ENCODE measurements around the gene DPP10. TPM values are rescaled to one million over a fixed set of nuclear protein-coding genes. Genes with fewer than 3 reads are reported as not detected.

DPP10 gene
- total and polyA plus RNA-seq, 10 of the 15 experiments (the other 5 are each of a cell fraction or from before 2014, with no cell fraction given), result not detected

DNA sequence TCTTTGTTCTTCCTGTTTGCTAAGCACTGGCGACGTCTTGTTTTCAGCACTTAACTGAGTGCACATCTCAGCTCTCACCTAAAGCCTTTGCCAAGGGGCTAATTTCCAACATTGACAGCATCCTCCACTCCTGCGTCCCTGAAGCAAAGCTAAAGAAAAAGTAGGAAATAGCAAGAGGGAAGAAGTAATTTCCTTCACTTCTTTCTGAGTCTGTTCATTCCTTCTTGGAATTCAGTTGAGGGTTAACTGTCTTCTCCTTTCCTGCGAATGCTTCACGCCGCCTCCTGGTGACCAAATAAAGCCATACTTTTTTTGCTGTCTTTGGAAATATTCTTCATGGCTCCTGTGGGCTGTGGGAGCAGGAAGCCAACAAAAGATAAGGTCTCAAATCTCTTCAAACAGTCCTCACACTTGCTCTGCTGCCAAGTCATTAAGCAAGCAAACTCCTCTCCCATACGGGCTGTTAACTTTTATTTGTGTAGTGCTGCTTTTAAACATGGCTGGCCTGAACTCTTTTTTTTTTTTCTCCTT is 100.9 kb downstream of the DPP10 start:
- H3K4me1 ChIP-seq (ENCODE audit: control insufficient read depth, insufficient read depth, low read length), result no peaks in the 10 kb centered on the region
- no peak overlapping the region for H3K27ac ChIP-seq (ENCODE audit: control insufficient read depth, insufficient read depth)
- no peaks in the 10 kb centered on the region for H3K9me3 ChIP-seq (replicated peaks; ENCODE audit: control insufficient read depth, insufficient read depth, low read length)
- FAIRE-seq, result no peak
- ChIA-PET SMC1A (ENCODE audit: uncharacterized antibody, unreplicated experiment) (no interaction called here), CTCF (no interaction called here), POLR2A (no interaction called here), RAD21 (ENCODE audit: unreplicated experiment) (no interaction called here)
- TF ChIP-seq NBN (IDR thresholded peaks at IDR 0.05), result no peak
- no peak for TF ChIP-seq PML (IDR thresholded peaks at IDR 0.05; ENCODE audit: low read length)
- TF ChIP-seq, protein P1, sequence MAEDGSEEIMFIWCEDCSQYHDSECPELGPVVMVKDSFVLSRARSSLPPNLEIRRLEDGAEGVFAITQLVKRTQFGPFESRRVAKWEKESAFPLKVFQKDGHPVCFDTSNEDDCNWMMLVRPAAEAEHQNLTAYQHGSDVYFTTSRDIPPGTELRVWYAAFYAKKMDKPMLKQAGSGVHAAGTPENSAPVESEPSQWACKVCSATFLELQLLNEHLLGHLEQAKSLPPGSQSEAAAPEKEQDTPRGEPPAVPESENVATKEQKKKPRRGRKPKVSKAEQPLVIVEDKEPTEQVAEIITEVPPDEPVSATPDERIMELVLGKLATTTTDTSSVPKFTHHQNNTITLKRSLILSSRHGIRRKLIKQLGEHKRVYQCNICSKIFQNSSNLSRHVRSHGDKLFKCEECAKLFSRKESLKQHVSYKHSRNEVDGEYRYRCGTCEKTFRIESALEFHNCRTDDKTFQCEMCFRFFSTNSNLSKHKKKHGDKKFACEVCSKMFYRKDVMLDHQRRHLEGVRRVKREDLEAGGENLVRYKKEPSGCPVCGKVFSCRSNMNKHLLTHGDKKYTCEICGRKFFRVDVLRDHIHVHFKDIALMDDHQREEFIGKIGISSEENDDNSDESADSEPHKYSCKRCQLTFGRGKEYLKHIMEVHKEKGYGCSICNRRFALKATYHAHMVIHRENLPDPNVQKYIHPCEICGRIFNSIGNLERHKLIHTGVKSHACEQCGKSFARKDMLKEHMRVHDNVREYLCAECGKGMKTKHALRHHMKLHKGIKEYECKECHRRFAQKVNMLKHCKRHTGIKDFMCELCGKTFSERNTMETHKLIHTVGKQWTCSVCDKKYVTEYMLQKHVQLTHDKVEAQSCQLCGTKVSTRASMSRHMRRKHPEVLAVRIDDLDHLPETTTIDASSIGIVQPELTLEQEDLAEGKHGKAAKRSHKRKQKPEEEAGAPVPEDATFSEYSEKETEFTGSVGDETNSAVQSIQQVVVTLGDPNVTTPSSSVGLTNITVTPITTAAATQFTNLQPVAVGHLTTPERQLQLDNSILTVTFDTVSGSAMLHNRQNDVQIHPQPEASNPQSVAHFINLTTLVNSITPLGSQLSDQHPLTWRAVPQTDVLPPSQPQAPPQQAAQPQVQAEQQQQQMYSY (CRISPR knock-in tag; IDR thresholded peaks at IDR 0.05), result no peak
- TF ChIP-seq NR2C2 (IDR thresholded peaks at IDR 0.05; ENCODE audit: borderline replicate concordance, control insufficient read depth, insufficient read length, low read depth), result no peak
- TF ChIP-seq MTA2 (IDR thresholded peaks at IDR 0.05; ENCODE audit: low read depth), result no peak
- TF ChIP-seq BCL11A (IDR thresholded peaks at IDR 0.05; ENCODE audit: low read depth, low read length), result no peak
- no peak for TF ChIP-seq BACH1 (IDR thresholded peaks at IDR 0.05; ENCODE audit: borderline replicate concordance)
- no peak for TF ChIP-seq PAX5 (IDR thresholded peaks at IDR 0.05; ENCODE audit: borderline replicate concordance, low read depth, low read length)
- TF ChIP-seq ZNF217 (IDR thresholded peaks at IDR 0.05), result no peak
- no peak for TF ChIP-seq WRNIP1 (IDR thresholded peaks at IDR 0.05; ENCODE audit: borderline replicate concordance, low read depth, low read length)
- TF ChIP-seq, protein P2, sequence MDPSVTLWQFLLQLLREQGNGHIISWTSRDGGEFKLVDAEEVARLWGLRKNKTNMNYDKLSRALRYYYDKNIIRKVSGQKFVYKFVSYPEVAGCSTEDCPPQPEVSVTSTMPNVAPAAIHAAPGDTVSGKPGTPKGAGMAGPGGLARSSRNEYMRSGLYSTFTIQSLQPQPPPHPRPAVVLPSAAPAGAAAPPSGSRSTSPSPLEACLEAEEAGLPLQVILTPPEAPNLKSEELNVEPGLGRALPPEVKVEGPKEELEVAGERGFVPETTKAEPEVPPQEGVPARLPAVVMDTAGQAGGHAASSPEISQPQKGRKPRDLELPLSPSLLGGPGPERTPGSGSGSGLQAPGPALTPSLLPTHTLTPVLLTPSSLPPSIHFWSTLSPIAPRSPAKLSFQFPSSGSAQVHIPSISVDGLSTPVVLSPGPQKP (IDR thresholded peaks at IDR 0.05; ENCODE audit: low read depth, low read length), result no peak
- TF ChIP-seq RAD21 (IDR thresholded peaks at IDR 0.05; ENCODE audit: insufficient read depth, low read depth, low read length), result no peak
- no peak for TF ChIP-seq TARDBP (IDR thresholded peaks at IDR 0.05; ENCODE audit: borderline replicate concordance)
- no peak for TF ChIP-seq ZNF384 (IDR thresholded peaks at IDR 0.05; ENCODE audit: borderline replicate concordance, low read depth, low read length)
- no peak for TF ChIP-seq RUNX3 (IDR thresholded peaks at IDR 0.05; ENCODE audit: low read length)
- TF ChIP-seq TCF3 (IDR thresholded peaks at IDR 0.05; ENCODE audit: borderline replicate concordance, insufficient read depth, low read depth, low read length), result no peak
- no peak for TF ChIP-seq YBX1 (IDR thresholded peaks at IDR 0.05)
- TF ChIP-seq STAT3 (IDR thresholded peaks at IDR 0.05; ENCODE audit: low read depth, low read length), result no peak
- in situ Hi-C loops (cut with MboI) (no loop called here), intact Hi-C loops (cut with micrococcal nuclease; ENCODE audit: unreplicated experiment) (no loop called here)
- ATAC-seq, result no peak
- H3K36me3 ChIP-seq (ENCODE audit: control insufficient read depth in 2 of 2, insufficient read depth in 2 of 2, low read length in 1 of 2), result no peaks in the 10 kb centered on the region
- H3K4me3 ChIP-seq, result no peak overlapping the region
- BruUV-seq (replicated peaks), result no TSS peak
- no peak for DNase-seq (ENCODE audit: low read depth, low spot score)
- H3K79me2 ChIP-seq (ENCODE audit: control insufficient read depth, insufficient read depth, low read length), result no peaks in the 10 kb centered on the region
- no peak overlapping the region for H3K4me2 ChIP-seq (ENCODE audit: control insufficient read depth, insufficient read depth)
- H3K9ac ChIP-seq (ENCODE audit: control insufficient read depth, insufficient read depth, low read length), result no peak overlapping the region
- H4K20me1 ChIP-seq (ENCODE audit: control insufficient read depth, insufficient read depth), result no peaks in the 10 kb centered on the region
- H3K27me3 ChIP-seq (replicated peaks in 1 of 2; ENCODE audit: control insufficient read depth in 2 of 2, insufficient read depth in 2 of 2, low read length in 1 of 2), result no peaks in the 10 kb centered on the region
- WGBS (ENCODE audit: insufficient coverage, insufficient replicate concordance, low lambda C conversion rate, missing lambda C conversion rate), result 20% methylated on average over 7 of the region's 7 CpGs
- no peak overlapping the region for H2AFZ ChIP-seq (ENCODE audit: control insufficient read depth, low read depth, low read length)

All from GM12878 (cell line).